CD4-positive, alpha-beta T cell treated with Interleukin-1 beta for 1 hour (primary cell): ENCODE data around the gene SUN1.

ENCODE experiments used
- DNase-seq, 2 donors: peaks; one replicate each; pipeline ENCODE4 v3.0.0-alpha.2; 2020 to 2022

SUN1 gene

DNA sequence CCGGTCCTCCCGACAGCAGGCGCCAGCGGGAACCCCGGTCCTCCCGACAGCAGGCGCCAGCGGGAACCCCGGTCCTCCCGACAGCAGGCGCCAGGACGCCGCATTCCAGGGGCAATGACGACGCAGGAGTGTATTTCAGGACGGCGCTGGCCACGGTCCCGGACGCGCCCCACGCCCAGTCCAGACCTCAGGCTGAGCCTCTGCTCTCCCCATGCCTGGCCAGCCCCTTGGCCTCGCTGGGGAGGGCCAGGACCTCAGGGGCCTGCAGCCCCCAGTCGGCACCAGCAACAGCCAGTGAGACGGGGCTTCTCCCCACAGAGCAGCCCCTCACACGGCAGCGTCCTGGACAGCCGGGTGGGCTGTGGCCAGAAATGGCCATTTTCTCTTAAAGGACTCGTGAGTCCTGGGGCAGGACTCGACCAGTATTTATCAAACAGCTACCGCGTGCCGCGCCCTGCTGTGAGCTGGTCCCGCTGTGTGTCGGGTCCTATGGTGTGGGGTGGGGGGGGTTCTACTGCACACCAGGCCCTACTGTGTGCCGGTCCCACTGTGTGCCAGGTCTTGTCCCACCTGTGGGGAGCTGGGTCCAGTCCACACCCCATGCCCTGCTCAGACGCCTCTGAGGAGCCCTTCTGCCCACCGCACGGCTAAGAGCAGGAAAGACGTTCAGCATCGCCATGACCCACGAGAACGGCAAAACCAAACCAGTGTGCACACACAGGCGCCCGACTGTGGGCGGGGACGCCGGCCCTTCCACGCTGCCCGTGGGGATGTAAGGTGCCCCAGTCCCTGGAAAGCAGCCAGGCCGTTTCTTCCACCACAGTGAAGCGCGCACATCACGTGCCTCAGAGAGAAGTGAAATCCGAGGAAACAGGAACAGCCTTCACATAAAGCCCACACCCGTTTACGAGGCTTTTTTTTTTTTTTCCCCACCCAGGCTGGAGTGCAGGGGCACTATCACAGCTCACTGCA lies 77.4 kb downstream of the SUN1 start:
- DNase-seq, result peak; percentile 36 to 81

- no peak for DNase-seq
These were observed 78.2 kb downstream of the SUN1 start for GRCh38 chr7:910441-910861.

GRCh38 chr7:910931-911431 lies 78.7 kb downstream of the SUN1 start:
- DNase-seq, result no peak

DNA sequence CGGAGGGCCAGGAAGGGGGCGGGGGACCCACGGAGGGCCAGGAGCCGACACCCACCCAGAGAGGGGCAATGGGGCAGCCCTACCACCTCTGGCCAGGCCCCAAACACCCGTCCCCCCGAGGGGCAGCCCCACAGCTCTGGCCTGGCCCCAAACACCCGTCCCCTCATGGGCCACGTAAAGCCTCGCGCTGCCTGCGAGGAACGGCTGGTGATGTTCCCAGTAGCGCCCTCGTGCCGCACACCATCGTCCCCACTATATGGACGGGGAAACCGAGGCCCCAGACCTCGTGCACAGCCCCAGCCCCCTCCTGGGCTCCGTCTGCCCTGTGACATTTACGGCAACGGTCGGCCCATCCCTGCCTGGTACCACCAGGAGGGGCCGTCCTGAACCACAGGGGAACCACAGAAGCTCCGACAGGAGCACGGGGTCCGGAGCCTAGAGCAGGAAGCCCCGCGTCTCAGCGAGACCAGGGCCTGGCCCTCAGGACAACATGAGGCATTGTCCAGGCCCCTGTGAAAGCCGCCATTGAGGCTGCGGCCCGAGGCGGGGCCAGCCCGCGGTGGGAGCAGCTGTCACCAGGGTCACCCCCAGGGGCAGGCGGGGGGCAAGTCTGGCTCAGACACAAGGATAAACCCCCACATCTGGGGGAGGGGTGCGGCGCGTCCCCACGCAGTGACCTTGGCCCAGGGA lies 79.7 kb downstream of the SUN1 start:
- no peak for DNase-seq

- no peak for DNase-seq
These were observed 81.7 kb downstream of the SUN1 start for GRCh38 chr7:913736-914520.

GRCh38 chr7:914521-915194 lies 82.4 kb downstream of the SUN1 start:
- DNase-seq, result no peak

DNA sequence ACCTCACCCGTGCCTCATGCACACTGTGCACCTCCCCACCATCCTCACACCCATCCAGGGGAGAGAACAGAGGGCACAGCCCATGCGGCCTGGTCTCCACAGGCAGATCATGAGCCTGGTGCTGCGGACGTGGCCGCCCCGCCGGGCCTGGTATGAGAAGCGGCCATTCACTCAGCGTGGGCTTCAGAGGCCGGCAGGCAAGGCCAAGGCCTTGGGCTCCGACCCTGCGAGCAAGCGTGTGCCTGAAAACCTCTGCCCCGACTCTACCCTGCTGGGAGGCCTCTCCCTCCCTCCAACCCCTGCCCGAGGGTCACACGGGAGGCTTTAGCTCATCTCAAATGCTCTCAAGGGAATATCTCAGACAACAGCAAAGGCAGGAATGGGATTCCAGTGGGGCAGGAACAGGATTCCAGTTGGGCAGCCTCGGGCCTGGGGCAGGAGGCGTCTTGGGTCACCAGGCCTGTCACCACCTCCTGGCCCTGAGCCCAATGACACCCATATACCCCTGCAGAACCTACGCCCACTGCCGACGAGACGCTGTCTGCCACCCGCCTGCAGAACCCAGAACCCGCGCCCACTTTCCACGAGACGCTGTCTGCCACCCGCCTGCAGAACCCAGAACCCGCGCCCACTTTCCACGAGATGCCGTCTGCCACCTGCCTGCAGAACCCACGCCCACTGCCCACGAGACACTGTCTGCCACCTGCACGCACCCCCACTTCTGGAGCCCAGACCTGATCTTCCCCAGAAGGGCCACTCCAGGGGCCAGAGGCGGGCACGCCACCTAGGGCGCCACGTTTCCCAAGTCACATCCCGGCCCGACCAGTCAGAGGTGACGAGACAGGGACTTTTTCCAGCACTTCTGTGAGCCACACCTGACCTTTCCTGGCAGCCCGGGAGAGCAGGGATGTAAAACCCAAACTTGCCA lies 83.3 kb downstream of the SUN1 start:
- DNase-seq, result no peak

DNA sequence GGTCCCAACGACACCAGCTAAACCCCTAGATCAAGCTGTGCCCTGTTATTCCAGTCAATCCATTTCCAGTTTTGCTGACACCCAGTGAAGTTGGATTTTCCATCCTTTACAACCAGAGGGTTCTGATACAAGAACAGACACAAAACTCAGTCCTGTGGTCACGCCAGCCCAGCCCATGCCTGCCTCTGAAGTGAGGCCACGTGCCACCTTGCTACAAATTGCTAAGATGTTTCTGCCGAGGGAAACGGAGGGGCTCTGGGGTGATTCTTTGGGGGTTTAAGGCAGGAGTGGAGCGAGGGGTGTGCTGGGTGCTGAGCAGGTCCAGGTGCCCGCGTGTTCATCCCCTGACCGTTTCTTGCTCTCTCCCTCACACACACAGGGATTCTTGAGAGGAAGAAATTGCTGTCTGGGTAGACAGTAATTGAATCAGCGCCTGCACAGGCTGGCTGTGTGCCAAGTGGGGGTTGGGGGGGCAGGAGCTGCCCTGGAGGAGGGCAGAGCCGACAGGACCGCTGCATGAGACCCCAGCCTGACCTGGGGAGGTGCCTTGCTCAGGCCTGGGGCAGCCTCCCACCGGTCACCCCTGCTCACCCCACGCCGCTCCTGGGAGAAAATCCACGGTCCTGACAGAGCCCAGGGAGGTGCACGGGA lies 84.1 kb downstream of the SUN1 start:
- DNase-seq, result no peak

DNA sequence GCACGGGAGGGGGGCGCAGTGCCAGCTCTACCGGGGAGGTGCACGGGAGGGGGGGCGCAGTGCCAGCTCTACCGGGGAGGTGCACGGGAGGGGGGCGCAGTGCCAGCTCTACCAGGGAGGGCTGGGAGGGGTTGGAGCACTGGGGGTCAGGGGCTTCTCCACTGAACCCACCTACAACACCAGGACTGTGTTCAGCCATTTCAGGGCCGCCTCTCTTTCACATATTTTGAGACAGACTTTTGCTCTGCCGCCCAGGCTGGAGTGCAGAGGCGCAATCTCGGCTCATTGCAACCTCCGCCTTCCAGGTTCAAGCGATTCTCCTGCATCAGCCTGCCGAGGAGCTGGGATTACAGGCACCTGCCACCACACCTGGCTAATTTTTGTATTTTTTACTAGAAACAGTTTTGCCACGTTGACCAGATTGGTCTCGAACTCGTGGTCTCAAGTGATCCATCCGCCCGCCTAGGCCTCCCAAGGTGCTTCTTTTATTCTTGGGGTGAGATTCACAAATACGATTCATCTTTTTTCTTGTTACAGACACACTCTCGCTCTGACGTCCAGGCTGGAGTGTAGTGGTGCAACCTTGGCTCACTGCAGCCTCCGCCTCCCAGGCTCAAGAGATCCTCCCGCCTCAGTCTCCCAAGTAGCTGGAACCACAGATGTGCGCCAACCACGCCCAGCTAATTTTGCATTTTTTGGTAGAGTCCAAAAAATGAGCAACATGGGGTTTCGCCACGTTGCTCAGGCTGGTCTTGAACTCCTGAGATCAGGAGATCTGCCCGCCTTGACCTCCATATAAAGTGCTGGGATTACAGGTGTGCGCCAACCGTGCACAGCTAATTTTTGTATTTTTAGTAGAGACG lies 85.2 kb downstream of the SUN1 start:
- no peak for DNase-seq

- no peak for DNase-seq
These were observed 85.8 kb downstream of the SUN1 start for GRCh38 chr7:918118-918425.

GRCh38 chr7:918441-919113 lies 86.3 kb downstream of the SUN1 start:
- DNase-seq, result peak in 1 of 2 donors; percentile 0

- no peak for DNase-seq
These were observed 86.8 kb downstream of the SUN1 start for GRCh38 chr7:919114-919442.

DNA sequence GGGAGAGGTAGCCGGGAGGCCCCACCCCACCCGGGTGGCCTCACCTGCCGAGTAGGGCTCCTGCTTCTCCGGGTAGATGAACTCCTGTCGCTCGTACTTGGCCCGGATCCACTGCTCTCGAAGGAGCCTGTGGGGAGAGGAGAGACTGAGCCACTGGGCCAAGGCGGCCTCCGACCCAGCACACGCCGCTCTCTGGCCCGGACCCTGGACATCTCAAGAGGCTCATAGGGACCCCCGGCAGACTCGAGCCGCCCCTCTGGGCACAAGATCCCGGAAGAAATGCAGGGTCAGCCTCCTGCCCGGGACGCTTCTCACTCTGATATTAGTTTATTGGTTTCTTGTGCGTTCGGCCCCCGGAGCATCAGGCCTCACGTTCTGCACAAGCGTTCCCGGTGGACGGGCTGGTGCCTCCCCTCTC lies 87.7 kb downstream of the SUN1 start:
- no peak for DNase-seq

- no peak for DNase-seq
These were observed 88.2 kb downstream of the SUN1 start for GRCh38 chr7:920351-921070.

DNA sequence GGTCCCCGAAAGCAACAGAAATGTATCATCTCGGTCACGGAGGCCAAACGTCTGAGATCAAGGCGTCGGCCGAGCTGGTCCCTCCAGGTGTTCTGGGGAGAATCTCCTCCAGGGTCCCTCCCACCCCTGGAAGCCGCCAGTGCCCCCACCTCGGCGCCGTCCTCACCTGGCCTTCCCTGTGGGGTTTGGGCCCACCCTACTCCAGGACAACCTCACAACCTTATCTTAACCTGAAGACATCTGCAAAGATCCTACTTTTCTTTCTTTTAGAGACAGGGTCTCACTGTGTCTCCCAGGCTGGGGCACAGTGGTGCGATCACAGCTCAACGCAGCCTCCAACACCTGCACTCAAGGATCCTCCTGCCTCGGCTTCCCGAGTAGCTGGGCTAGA lies 88.8 kb downstream of the SUN1 start:
- DNase-seq, result no peak

DNA sequence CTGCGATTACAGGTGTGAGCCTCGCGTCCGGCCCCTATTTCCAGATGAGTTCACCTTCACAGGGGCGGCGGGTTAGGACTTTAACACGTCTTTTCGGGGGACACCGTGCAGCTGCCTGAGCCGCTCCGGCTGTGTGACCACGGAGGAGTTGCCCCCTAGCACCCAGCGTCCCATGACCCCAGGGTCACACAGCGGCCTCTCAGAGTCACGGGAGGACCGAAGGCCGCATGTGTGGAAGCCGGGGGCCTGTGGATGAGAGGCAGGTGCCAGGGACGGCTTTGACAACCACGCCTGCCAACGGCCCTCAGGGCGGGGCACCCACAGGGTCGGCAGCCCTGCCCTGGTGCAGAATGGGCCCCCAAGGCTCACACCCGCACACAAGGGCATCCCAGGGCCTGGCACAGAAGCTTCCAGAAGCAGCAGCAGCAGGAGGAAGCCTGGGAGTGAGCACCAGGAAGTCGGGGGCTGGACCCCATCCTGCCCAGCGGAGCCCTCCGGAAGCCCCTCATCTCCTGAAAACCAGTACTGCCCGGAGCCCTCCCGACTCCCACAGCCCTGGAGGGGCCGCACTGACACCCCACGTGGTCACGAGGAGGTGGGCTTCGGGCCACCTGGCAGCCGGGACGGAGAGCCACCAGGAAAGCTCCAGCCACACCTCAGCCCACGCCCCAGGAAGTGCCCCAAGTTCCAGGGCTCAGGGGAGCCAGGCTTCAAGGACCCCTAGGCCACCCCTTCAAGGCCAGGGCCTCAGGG lies 89.5 kb downstream of the SUN1 start:
- no peak for DNase-seq

DNA sequence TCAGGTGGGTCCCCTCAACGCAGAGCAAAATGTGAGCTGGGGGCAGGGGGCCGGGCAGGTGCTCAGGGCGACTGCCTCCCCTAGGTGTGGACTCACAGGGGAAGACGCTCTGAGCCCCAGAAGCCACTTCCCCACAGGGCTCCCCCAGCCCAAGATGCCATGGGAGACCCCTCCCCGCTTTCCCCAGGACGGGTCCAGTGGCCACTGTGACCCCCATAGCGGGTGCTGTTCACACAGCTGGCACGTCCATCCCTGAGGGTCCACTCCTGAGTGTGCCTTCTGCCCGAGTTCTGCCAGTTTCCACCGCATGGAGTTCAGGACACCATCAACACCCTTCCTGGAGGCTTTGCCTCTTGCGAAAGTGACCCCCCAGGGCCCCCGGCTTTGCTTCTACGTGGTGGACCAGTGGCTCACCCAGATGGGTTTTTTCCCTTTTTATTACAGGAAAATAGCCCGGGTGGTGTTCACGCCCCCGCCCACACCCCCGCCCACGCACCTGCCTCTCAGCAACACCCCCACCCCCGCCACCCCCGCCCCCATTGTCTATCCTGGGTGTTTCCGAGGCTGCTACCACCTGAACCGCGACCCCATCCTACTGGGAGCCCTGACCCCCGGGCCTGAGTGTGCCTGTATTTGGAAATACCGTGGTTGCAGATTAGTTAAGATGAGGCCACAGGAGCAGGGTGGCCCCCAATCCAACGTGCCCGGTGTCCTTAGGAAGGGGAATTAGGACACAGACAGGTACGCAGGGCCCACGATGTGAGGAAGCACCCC lies 90.2 kb downstream of the SUN1 start:
- DNase-seq, result peak; percentile 53 to 59
